Anterior cingulate cortex (tissue), 58 donors: Measurements from ENCODE around the gene LRP11.
A peak's percentile ranks its signal among the peaks of the same experiment; 100 is the strongest.
"Not testable (repeated sequence)": the region's sequence is repeated elsewhere in the genome, so short reads cannot be mapped to it uniquely, and the experiment has no call there.

Experiments used
- DNase-seq, 58 donors: peaks; one replicate each; lab custom pipeline; 2025; lab: John Stamatoyannopoulos, UW

The LRP11 gene

DNA sequence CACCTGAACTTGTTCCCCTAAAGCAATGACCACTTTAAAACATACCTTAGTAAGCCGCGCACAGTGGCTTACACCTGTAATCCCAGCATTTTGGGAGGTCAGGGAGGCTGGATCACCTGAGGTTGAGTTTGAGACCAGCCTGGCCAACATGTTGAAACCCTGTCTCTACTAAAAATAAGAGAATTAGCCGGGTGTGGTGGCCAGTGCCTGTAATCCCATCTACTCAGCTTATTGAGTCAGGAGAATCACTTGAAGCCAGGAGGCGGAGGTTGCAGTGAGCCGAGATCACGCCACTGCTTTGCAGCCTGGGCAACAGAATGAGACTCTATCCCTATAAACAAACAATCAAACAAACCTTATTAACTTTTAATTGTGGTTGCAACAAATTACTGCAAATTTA is 35.3 kb upstream of the LRP11 start:
- no peak for DNase-seq

DNA sequence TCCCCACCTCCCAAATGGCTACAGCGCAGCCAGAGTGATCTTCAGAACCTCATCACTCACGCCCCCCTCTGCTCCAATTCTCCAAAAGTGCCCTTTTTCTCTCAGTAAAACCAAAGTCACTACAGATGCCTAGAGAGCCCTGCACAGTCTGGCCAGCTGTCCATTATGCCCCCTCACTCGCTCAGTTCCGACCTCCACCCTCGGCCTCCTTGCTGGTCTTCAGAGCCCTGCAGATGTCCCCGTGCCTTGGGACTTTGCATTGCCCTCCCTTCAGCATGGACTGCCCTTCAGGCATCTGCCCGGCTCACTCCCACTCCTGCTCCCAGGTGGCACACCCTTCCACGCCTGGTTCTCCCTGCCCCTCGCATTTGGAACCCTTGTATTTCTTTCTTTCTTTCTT is 34.8 kb upstream of the LRP11 start:
- no peak for DNase-seq

DNA sequence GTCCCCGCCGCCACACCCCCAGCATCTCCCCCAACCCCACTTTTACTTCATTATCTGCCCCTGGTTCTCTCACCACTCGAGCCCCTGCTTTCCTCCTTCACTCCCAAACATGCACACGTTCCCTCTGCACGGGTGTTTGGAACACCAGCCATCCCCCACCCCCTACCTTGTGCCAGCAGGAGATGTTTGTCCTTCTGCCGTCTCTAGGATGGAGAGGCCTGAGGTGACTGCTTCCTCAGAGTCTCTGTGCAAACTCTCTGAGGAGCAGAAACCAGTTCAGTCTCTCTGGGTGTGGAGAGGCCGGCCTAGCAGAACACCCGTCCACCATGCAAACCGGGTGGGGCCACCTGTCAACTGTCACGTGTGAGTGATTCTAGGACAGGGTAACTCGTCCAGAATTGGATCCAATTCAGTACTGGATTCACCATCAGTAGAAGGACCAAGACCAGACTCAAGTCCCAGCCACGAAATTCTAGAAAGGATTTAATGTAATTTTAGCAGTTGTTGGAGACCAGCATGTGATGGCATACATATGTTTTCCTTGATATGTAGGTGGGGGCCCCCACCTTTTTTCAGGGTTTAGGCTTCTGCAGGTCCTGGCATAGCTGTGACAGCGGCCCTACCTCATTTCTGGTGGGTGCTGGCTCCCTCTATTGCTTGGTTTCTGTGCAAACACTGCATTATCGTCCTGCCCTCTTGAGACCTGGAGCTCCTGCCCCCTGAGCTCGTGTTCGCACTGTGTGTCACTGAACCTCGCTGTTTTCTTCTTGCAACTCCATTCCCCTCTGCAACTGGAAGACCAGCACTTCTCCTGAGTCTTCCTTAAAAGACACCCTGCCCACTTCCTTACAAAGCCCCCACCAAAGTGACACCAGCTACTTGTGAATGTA is 33.9 kb upstream of the LRP11 start, which contains the start of gene RAET1E:
RAET1E (minus strand) TSS at position 259 of the 890 bp plus-strand sequence. CDS start 7,212 bp downstream, outside the sequence.
- DNase-seq: no peak

DNA sequence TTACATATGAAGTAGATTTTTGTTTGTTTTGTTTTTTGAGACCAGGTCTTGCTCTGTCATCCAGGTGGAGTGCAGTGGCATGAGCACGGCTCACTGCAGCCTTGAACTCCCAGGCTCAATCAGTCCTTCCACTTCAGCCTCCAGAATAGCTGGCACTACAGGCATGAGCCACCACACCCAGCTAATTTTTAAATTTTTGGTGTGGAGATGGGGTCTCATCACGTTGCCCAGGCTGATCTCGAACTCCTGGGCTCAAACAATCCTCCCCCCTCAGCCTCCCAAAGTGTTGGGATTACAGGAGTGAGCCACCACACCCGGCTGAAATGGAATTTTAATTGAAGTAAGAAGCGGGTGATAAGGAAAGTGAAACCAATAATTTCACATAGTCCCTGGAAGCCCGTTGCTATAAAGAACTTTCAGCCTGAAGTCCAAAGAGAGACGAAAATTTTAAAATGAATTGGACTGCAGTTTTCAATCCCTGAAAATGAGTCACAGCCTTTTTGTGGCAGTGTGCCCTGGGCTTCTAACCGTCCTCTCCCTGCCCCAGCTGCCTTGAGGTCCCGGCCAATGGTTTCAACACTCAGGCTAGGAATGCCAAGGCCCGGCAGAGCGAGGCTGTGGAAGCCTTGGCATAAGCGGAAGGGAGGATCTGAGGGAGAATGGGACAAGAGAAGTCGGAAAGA is 33.0 kb upstream of the LRP11 start:
- peak in 27 of 58 donors; percentile 5 to 71 (median 18) for DNase-seq

DNA sequence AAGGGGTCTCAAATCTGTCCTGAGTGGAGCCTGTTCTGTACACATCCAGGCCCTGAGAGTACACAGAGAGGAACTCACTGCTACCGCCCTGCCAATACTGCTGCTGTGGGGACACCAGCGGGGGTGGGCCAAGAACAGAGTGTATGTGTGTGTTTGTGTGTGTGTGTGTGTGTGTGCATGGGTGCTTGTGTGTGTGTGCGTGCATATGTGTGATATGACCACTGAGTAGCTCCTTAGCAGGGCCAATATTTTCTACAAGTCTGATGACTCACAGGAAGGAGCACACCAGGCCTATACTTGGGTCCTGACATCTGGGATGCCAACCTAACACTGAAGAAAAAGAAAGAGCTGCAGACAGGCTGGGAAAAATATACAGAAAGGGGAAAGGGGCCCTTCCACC is 32.3 kb upstream of the LRP11 start:
- DNase-seq: no peak

DNA sequence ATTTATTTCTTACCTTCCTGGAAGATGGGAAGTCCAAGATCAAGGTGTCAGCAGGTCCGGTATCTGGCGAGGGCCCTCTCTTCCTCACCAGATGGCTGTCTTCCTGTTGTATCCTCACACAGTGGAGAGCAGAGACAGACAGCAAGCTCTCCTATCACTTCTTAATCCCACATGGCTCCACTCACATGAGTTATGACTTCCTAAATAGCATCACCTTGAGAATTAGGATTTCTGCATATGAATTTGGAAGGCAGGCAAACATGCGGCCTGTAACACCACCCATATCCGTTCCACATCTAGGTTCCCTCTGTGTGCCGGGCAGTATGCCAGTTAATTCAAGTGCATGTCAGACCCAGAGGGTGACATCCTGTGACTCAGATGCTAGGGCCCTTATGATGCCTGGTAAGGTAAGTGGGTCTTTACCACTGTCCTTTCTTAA is 31.7 kb upstream of the LRP11 start:
- DNase-seq: no peak

DNA sequence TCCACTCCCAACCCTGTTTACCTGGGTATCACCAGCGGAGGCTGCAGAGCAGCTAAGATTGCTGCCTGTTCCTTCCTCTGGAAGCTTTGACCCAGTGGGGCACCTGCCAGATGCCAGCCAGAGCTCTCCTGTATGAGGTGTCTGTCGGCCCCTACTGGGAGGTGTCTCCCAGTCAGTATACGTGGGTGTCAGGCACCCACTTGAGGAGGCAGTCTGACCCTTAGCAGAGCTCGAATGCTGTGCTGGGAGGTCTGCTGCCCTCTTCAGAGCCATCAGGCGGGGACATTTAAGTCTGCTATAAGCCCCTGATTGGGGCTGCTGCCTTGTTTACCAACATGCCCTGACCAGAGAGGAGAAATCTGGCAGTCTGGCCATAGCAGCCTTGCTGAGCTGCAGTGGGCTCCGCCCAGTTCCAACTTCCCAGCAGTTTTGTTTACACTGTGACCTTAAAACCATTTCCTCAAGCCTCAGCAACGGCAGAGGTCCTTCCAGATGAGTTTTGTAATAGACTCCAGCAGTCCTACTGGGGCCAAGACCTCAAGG is 31.0 kb upstream of the LRP11 start:
- DNase-seq: peak in 1 of 58 donors; percentile 7

DNA sequence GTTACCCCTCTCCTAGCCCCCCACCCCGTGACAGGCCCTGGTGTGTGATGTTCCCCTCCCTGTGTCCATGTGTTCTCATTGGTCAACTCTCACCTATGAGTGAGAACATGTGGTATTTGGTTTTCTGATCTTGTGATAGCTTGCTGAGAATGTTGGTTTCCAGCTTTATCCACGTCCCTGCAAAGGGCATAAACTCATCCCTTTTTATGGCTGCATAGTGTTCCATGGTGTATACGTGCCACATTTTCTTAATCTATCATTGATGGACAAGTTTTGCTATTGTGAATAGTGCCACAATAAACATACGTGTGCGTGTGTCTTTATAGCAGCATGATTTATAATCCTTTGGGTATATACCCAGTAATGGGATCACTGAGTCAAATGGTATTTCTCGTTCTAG is 27.7 kb upstream of the LRP11 start:
- not testable (repeated sequence) for DNase-seq

DNA sequence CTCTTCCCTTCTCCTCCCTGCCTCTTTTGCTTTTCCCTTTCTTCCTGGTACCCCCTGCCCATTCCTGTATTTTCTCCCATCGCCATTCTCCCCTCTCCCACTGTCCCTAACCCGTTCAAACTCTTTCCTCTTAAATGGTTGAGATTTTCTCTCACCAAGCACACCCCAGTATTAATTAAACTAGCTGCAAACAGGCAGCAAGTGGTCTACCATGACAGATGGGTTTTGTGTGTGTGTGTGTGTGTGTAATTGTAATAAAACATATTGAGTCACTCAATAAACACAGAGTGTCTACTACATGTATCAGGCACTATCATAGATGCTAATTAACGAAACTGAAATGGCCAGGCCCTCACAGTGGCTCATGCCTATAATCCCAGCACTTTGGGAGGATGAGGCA is 27.1 kb upstream of the LRP11 start:
- no peak for DNase-seq

DNA sequence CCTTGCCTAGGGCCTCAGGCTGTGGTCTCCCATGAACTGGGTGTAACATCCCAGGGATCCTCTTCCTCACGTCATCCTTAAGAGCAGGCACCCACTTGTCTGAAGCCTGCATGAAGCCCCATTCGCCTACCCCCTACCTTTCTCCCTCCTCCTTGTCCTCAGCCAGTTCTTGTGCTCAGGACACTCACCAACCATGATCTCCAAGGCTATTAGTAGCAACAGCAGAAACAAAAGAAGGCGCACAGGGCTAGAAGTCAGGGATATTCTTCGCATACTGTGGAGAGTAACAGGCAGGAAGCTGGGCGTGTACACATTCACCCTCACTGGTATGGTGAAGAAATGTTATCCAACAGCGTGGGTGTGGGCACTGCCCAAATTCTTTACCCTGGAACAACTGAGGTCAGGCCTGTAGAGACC is 26.5 kb upstream of the LRP11 start:
- no peak for DNase-seq

DNA sequence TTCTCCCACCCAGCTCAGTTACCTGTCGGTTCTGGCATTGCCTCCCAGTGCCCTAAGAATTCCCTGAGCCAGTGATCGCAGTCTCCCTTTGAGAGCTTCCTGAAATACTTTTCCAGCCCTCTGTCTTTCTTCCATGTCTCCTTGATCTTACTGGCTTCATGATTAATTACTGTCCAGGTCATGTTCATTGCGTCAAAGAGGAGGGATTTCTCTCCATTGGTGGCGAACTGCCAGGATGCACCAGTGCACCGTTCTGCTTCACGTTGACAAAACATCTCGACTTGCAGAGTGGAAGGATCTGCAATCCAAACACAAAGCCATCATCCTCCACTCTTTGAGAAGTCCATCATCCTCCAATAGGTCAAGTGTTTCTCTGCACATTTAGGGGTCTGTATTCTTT is 25.2 kb upstream of the LRP11 start:
- DNase-seq: no peak

DNA sequence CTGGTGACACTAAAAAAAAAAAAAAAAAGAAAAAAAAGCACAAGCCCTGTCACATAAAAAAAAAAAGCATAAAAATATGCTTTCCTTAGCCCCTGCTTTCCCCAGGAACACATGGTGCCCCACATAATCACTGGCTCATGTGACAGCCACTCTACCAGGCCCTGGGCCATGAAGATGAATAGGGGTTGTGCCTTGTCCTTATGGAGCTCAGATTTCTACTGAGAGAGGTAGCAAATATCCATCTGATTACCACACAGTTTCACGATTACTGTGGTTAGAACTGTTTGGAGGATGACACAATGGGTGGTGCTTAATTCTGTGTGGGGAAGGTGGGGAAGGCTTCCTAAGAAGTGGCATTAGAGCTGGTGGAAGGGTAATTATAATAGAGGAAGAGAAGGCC is 24.5 kb upstream of the LRP11 start:
- DNase-seq: no peak

DNA sequence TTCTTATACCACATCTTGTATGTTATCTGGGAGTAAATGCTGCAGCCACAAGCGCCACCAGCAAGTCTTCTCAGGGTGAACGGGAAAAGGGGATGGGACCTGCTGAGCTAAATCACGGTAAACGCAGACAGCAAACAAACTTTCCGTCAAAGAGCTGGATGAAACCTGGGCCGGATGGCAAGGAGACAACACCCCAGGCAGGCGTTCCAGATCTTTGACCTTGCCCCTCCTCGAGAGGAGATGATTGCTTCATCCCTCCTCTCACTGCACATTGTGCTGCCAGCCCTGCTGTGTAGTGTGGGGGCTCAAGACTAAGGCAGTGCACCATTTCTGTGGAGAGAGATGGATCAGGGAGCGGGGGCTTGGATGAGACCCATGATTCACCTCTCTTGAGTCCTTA is 23.9 kb upstream of the LRP11 start:
- no peak for DNase-seq

DNA sequence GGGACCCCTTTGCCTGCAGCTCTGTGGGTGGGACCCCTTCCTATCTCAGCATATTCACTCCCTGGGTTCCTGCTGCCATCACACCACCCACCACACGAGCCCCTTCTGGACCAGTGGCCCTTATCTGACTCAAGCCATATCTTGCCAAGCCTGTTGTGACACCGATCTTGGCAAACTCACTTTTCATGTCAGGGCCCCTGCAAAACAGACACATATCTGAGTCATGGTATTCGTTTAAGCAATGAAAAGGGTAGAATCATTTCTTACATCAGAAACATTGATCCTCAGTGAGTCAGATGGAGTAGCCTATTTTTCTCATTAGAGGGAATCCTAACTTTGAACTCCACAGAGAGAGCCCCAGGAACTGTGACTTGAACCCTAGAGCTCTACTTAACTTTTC is 23.2 kb upstream of the LRP11 start:
- DNase-seq: no peak

DNA sequence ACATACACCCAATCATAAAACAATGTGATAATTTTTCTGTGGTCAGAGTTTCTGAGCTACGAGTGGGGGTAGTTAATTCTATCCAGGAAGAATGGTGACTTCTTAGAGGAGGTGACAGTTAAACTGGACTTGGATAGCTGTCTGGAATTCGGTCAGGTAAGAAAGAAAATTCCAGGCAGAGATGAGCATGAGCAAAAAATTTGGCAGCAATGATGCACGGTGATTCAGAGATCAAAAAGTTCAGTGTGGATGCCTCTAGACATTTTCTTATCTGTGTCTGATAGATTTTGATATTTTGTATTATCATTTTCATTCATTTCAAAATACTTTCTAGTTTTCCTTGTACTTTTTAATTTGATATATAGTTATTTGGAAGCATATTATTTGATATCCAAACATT is 21.7 kb upstream of the LRP11 start:
- DNase-seq: no peak

DNA sequence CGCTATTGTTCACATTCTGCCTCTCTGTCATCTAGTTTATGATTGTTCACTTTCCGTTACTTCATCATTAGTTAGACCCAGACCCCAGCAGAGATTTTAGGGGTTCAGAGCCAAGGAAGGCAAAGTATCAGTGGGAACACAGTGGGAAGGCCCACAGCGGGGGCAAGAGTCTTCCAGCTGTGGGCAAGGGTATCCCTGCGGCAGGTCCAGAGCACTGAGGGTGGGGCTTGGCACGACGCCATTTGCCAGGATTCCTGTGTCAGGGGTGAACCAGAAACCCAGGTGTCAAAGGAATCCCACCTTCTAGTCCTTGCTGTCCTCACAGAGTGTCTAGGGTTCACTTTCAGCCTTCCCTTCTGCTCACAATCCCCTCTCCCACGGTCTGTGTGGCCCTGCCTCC is 20.5 kb upstream of the LRP11 start:
- no peak for DNase-seq

DNA sequence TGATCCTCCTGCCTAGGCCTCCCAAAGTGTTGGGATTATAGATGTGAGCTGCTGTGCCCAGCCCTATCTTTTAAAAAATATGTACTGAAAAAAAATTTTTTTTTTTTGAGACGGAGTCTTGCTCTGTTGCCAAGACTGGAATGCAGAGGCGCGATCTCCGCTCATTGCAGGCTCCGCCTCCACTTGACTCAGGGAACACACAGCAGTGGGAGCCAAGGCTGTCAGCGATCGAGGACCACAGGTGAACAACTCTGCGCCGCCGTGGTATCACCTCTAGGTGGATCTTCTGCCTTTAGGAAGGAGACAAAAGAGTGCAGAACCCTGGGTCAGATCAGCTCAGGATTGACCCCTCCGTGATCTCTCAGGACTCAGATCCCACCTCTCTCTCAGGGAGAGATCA is 20.1 kb upstream of the LRP11 start:
- no peak for DNase-seq

DNA sequence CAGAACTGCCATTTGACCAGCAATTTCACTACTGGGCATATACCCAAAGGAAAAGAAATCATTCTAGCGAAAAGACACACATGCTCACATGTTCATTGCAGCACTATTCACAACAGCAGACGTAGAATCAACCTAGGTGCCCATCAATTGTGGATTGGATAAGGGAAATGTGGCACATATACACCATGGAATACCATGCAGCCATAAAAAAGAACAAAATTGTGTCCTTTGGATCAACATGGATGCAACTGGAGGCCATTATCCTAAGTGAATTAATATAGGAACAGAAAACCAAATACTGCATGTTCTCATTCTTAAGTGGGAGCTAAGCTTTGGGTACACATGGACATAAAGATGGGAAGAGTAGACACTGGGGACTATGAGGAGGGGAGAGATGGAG is 17.7 kb upstream of the LRP11 start:
- DNase-seq: no peak

DNA sequence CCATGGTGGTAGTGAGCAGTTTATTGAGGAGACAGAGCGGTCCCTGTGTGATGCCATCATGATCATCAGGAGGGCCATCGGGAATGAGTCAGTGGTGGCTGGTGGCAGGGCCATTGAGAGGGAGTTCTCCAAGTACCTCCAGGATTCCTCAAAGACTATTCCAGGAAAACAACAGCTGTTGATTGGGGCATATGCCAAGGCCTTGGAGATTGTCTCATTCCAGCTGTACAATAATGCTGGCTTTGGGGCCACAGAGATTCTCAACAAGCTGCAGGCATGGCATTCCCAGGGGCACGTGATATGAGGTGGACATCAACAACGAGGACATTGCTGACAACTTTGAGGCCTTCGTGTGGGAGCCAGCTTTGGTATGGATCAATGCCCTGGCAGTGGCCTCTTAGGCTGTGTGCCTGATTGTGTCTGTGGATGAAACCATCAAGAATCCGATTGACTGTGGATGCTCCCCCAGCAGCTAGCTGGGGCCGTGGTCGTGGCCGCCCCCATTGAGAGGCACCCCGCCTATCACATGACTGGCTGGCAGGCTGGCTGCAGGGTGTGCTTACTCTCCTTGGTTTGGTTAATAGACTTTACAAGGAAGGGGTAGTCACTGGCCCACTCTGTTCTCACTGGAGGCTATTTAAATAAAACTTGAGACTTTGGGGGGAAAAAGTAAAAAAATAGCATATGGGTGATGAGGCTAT is 17.1 kb upstream of the LRP11 start:
- no peak for DNase-seq

DNA sequence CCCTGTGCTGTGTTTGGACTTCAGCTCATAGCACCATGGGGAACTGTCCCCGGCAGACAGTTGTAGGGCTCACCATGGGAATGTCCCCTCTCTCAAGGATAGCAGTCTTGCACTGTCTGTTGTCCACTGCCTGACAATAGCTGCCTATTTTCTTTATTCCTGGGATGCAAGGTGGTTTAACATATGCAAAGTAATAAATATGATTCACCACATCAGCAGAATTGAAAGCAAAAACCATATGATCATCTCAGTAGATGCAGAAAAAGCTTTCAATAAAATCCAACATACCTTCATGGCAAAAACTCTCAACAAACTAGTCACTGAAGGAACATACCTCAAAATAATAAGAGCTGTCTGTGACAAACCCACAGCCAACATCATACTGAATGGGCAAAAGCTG is 13.5 kb upstream of the LRP11 start:
- DNase-seq: no peak
